ENCODE measurements around the gene CDHR3. TPM values are rescaled to one million over a fixed set of nuclear protein-coding genes. Genes with fewer than 3 reads are reported as not detected.

Gene CDHR3
- total and polyA plus RNA-seq, 9 of the 15 experiments (the other 6 are each of a cell fraction or from before 2014, with no cell fraction given) = 0.03 to 0.66 (median 0.24) TPM; not detected in 1

DNA sequence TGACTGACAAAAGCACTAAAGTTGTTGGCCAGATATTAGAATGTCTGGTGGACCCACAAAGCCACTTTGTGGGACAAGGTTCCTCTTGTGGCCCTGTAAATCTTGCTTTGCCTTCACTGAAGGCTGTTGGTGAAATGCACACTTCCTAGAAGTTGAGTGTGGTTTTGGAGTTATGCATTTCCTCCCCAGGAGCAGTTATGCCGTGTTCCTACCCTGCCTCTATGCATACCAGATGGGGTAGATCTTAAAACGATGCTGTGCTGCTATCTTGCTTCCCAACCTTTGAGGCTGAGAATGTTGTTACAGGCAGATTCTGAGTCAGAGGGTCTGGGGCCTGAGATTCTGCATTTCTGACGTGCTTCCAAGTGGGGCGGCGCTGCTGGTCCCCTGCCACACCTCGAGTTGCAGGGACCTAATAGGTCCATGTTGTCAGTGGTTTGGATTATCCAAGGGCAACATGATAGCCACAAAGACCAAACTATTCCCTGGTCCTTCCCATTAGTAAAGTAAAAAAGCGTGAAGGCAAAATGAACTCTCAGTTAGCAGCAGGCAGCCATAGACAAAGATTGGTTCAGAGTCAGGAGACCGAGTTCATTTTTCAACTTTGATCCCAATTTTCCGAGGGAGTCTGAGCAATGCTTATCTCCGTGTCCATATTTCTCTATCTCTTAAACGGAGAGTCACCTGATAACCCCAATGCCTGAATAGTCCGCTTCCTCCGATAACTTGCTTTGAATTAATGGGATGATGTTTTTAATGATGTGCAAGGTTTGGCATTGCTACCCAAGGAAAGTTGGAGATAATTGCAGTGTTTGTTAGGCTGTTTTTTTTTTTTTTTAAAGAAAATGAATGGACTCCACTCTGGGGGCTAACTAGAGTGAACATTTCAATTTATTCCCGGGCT, 55.8 kb downstream of the CDHR3 start (continued):
- TF ChIP-seq ZFP91 (CRISPR knock-in tag; IDR thresholded peaks at IDR 0.05) = 0 out of 2 replicates have a peak, but pooled peaks have one; percentile 26
- TF ChIP-seq GMEB1 (CRISPR knock-in tag; IDR thresholded peaks at IDR 0.05) = no peak
- no peak for TF ChIP-seq KAT2B (IDR thresholded peaks at IDR 0.05; ENCODE audit: low read depth, low read length)
- TF ChIP-seq ATF7 (IDR thresholded peaks at IDR 0.05) = peak; percentile 62
- peak; percentile 95 for TF ChIP-seq TAL1 (IDR thresholded peaks at IDR 0.05)
- no peak for TF ChIP-seq GATAD2A (IDR thresholded peaks at IDR 0.05)
- TF ChIP-seq BCOR (IDR thresholded peaks at IDR 0.05) = peak; percentile 81
- peak; percentile 33 to 67; a peak in 2 of 4 replicates for TF ChIP-seq FOXK2 (conservative IDR thresholded peaks at IDR 0.05 in 1 of 2, IDR thresholded peaks at IDR 0.05 in 1 of 2; ENCODE audit: low read depth in 2 of 2)
- TF ChIP-seq, protein P1, sequence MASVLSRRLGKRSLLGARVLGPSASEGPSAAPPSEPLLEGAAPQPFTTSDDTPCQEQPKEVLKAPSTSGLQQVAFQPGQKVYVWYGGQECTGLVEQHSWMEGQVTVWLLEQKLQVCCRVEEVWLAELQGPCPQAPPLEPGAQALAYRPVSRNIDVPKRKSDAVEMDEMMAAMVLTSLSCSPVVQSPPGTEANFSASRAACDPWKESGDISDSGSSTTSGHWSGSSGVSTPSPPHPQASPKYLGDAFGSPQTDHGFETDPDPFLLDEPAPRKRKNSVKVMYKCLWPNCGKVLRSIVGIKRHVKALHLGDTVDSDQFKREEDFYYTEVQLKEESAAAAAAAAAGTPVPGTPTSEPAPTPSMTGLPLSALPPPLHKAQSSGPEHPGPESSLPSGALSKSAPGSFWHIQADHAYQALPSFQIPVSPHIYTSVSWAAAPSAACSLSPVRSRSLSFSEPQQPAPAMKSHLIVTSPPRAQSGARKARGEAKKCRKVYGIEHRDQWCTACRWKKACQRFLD (CRISPR knock-in tag; IDR thresholded peaks at IDR 0.05) = peak; percentile 82; the same call in 1 of the 2 replicates
- TF ChIP-seq, protein P2, sequence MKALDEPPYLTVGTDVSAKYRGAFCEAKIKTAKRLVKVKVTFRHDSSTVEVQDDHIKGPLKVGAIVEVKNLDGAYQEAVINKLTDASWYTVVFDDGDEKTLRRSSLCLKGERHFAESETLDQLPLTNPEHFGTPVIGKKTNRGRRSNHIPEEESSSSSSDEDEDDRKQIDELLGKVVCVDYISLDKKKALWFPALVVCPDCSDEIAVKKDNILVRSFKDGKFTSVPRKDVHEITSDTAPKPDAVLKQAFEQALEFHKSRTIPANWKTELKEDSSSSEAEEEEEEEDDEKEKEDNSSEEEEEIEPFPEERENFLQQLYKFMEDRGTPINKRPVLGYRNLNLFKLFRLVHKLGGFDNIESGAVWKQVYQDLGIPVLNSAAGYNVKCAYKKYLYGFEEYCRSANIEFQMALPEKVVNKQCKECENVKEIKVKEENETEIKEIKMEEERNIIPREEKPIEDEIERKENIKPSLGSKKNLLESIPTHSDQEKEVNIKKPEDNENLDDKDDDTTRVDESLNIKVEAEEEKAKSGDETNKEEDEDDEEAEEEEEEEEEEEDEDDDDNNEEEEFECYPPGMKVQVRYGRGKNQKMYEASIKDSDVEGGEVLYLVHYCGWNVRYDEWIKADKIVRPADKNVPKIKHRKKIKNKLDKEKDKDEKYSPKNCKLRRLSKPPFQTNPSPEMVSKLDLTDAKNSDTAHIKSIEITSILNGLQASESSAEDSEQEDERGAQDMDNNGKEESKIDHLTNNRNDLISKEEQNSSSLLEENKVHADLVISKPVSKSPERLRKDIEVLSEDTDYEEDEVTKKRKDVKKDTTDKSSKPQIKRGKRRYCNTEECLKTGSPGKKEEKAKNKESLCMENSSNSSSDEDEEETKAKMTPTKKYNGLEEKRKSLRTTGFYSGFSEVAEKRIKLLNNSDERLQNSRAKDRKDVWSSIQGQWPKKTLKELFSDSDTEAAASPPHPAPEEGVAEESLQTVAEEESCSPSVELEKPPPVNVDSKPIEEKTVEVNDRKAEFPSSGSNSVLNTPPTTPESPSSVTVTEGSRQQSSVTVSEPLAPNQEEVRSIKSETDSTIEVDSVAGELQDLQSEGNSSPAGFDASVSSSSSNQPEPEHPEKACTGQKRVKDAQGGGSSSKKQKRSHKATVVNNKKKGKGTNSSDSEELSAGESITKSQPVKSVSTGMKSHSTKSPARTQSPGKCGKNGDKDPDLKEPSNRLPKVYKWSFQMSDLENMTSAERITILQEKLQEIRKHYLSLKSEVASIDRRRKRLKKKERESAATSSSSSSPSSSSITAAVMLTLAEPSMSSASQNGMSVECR (CRISPR knock-in tag; IDR thresholded peaks at IDR 0.05) = 0 out of 2 replicates have a peak, but pooled peaks have one; percentile 30
- TF ChIP-seq ZNF76 (CRISPR knock-in tag; IDR thresholded peaks at IDR 0.05; ENCODE audit: borderline replicate concordance) = peak; percentile 18; the same call in 1 of the 2 replicates
- TF ChIP-seq, protein P3, sequence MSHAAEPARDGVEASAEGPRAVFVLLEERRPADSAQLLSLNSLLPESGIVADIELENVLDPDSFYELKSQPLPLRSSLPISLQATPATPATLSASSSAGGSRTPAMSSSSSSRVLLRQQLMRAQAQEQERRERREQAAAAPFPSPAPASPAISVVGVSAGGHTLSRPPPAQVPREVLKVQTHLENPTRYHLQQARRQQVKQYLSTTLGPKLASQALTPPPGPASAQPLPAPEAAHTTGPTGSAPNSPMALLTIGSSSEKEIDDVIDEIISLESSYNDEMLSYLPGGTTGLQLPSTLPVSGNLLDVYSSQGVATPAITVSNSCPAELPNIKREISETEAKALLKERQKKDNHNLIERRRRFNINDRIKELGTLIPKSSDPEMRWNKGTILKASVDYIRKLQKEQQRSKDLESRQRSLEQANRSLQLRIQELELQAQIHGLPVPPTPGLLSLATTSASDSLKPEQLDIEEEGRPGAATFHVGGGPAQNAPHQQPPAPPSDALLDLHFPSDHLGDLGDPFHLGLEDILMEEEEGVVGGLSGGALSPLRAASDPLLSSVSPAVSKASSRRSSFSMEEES (CRISPR knock-in tag; IDR thresholded peaks at IDR 0.05) = no peak
- TF ChIP-seq, protein P4, sequence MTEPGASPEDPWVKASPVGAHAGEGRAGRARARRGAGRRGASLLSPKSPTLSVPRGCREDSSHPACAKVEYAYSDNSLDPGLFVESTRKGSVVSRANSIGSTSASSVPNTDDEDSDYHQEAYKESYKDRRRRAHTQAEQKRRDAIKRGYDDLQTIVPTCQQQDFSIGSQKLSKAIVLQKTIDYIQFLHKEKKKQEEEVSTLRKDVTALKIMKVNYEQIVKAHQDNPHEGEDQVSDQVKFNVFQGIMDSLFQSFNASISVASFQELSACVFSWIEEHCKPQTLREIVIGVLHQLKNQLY (CRISPR knock-in tag; conservative IDR thresholded peaks at IDR 0.05) = no peak
- TF ChIP-seq TRIM28 (IDR thresholded peaks at IDR 0.05) = peak; percentile 28; the same call in 1 of the 2 replicates

Data from K562 (cell line).